Pons (tissue), 1 donor: ENCODE results near the gene TMEM101.
A peak's percentile ranks its signal among the peaks of the same experiment; 100 is the strongest.
"Not testable (repeated sequence)": the region's sequence is repeated elsewhere in the genome, so short reads cannot be mapped to it uniquely, and the experiment has no call there.

Source experiments
- DNase-seq: peaks from one replicate; pipeline ENCODE4 v3.0.0-alpha.2; 2016; ENCODE audit warnings: low spot score

The TMEM101 gene

DNA sequence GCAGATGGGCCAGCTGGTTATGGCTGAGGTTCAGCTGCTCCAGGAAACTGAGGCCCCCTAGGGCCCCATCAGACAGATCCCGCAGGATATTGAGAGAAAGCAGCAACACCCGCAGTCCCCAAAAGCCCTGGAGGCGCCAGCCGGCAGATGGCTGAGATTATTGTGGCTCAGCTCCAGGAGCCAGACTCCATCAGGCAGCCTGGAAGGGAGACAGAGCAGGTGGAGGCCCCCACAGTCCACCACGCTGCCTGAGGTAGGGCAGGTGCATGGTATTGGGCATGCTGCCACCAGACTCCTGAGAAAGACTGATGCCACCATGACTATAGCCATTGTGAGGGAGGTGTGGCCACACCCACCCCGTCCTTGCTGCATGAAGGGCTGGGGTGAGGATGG lies 9.5 kb upstream of the TMEM101 start:
- DNase-seq: no peak

DNA sequence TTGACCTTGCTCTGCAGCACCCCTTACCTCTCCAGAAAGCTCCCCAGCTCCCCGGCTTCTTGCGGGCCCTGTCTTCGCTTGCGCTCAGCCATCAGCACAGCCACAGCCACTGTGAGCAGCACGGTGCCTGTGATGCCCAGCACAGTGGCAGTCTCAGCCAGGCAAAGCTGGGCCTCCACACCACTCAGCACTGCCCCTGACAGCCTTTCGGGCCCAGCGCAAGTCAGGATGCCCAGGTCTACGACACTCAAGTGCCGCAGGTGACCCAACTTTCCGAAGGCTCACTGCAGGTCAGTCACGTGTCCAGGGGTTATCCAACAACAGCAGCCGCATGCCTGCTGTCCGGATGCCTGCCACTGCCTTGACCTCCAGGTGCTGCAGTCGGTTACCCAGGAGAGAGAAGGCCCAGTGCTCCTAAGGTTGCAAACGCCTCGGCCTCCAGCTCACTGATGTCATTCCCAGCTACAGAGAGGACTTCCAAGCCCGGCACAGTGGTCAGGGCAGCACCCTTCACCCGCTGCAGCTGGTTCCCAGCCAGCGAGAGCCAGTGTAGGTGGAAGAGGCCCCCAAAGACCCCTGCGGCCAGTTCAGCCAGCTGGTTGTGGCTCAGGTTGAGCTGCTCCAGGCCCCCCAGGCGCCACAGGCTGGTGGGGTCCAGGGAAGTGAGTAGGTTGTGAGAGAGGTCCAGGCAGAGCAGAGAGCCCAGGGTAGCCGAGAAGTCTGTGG lies 8.9 kb upstream of the TMEM101 start:
- DNase-seq: no peak

GRCh38 chr17:44022246-44022645 lies 7.5 kb upstream of the TMEM101 start:
- no peak for DNase-seq

DNA sequence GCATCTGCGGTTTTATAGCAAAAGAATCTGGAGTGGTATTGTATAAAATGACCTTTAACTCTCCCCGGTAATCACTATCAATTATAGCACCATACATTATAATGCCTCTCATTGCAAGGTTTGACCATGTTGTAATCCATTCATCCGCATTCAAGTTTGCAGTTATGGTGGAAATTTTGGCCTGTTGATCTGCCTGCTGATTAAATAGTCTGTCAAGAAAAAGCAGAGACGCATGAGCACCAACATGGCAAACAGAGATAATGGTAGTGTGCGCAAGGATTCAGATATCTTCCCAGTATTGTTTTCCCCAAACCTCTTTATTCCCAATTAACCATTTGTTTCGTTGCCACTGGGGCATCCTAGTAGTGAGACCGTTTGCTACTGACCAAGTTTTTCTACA lies 6.5 kb upstream of the TMEM101 start:
- not testable (repeated sequence) for DNase-seq

DNA sequence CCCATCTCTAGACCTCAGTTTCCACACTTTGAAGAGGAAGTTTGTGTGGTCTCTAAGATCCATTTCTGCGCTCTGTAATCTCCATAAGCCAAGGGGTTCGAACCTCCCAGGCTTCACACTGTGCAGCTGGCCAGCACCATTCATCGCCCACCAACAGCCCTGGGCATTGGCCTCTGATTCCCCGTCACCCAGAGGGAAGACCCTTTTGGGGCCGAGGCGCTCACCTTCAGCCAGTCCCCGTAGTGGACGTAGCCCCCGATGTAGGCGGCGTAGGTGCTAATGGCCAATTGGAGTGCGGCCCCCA lies 678 bp downstream of the TMEM101 start:
- DNase-seq: no peak

GRCh38 chr17:44012874-44013273 lies 1.9 kb downstream of the TMEM101 start:
- no peak for DNase-seq

- no peak for DNase-seq
These were observed 2.4 kb downstream of the TMEM101 start for GRCh38 chr17:44012391-44012790.

- DNase-seq: no peak
These were observed 2.9 kb downstream of the TMEM101 start for GRCh38 chr17:44011876-44012275.

- no peak for DNase-seq
These were observed 3.7 kb downstream of the TMEM101 start for GRCh38 chr17:44010966-44011647.

- DNase-seq: no peak
These were observed 6.4 kb downstream of the TMEM101 start for GRCh38 chr17:44008205-44008909.

DNA sequence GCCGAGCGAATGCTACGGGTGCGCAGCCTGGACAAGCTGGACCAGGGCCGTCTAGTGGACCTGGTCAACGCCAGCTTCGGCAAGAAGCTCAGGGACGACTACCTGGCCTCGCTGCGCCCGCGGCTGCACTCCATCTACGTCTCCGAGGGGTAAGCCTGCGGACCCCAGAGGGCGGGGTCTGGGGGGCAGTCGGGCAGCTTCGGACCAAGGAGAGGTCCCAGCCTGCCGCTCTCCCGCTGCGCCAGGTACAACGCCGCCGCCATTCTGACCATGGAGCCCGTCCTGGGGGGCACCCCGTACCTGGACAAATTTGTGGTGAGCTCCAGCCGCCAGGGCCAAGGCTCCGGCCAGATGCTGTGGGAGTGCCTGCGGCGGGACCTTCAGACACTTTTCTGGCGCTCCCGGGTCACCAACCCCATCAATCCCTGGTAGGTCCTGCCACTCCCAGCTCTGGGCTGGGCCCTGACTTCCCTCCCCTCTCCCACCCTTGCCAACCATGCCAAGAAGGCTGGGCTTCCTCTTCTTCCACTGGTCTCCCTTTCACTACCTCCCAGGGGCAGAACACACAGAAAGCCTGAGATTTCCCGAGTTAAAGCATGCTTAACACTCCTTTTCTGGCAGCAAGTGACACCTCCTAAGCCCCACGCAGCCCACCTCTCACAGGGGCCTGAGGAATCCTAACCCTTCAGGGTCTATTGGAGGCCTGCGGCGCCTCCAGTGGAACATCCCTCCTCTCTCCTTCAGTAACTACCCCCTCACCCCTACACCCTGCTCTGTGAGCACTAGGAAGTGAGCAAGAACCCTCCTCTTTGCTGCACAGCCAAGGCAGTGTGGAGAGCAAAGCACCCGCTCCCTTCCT lies 7.2 kb downstream of the TMEM101 start:
- DNase-seq: no peak

DNA sequence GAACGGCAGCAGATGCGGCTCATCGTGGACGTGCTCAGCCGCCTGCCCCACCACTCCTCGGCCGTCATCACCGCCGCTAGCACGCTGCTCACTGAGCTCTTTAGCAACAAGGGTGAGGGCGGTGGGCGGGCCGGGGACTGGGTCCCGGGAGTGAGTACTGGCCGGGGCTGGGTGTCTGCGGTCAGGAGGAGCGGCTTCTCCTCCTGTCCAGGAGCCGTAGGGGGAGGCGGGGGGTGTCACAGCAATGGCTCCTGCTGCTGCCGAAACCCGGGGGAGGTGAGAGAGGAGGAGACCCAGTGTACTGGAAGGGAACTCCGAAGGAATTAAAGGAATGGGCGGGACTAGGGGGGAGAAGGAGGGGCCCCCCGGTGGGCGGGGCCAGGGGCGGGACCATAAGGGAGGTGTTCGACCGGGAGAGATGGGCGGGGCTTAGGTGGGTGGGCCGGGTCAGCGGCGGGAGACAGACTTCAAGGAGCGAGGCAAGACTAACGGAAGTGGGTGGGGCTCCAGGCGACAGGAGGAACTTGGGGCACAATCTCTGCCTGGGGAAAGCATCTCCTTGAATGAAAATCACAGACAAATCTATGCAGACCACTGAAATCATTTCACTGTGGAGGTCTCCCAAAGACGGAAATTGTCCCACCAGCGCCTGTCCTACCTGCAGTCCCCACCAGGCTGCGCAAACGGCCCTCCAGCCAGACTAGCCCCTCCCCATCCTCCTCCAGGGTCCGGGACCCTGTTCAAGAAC lies 8.0 kb downstream of the TMEM101 start:
- peak; percentile 82 for DNase-seq

- no peak for DNase-seq
These were observed 8.5 kb downstream of the TMEM101 start for GRCh38 chr17:44006272-44006597.

DNA sequence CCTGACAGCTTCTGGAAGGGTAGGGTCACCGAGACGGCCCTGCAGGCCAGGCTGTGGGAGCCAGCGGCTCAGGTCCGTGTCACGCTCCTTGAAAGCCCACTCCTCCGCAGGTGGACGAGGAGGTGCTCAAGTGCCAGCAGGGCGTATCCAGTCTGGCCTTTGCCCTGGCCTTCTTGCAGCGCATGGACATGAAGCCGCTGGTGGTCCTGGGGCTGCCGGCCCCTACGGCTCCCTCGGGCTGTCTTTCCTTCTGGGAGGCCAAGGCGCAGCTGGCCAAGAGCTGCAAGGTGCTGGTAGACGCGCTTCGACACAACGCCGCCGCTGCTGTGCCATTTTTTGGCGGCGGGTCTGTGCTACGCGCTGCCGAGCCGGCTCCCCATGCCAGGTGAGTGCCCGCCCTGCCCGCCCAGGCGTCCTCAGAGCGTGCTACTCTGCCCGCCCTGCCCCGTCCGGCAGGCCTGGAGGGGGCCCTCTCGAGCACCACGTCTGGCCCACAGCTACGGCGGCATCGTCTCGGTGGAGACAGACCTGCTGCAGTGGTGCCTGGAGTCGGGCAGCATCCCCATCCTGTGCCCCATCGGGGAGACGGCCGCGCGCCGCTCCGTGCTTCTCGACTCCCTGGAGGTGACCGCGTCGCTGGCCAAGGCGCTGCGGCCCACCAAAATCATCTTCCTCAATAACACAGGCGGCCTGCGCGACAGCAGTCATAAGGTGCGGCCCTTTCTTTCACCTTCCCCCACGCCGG lies 9.1 kb downstream of the TMEM101 start:
- DNase-seq: no peak

- DNase-seq: no peak
These were observed 9.8 kb downstream of the TMEM101 start for GRCh38 chr17:44004761-44005526.

GRCh38 chr17:44004077-44004760 lies 10.5 kb downstream of the TMEM101 start, which contains the start of gene NAGS:
NAGS (plus strand) TSS chr17:44004622; CDS start chr17:44004664, 42 bp downstream.
- no peak for DNase-seq

GRCh38 chr17:44002141-44002848 lies 12.5 kb downstream of the TMEM101 start:
- DNase-seq: no peak

DNA sequence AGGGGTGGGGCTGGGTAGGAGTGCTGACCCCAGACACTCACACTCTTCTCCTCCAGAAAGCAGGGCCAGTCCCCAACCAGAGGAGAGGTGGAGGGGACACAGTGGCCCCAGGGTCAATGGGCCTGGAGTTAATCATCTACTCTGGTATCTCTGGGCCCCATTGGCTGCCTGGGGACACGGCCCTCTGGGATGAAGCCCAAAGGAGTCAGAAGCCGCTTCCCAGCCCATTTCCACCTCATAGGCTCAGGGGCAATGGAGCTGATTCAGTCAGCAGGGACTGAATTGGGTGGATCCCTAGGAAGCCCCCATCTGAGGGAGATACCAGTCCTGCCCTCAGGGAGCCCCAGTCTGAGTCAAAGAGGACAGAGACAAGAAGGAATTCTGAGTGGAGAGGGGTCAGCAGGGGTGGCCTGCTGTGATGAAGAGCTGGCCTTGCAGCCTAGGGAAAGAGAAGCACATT lies 13.3 kb downstream of the TMEM101 start:
- DNase-seq: no peak
